SK-N-SH treated with all-trans-retinoic acid at 6 μM for 48 hours (cell line): ENCODE measurements around the gene KREMEN1.

ENCODE experiments used
- ARNTL ChIP-seq: fragments of 450-650 bp; formaldehyde crosslinking; IDR thresholded peaks from 2 replicates; pipeline ENCODE4 v1.5.0; 2020; ENCODE audit warnings: low read depth, mild to moderate bottlenecking, moderate library complexity, borderline replicate concordance
- CSDC2 ChIP-seq: fragments of 250-450 bp; sonication (Bioruptor Pico); IDR thresholded peaks from 2 replicates; pipeline ENCODE4 v1.5.0; 2020; ENCODE audit warnings: mild to moderate bottlenecking, moderate library complexity
- ESRRG ChIP-seq: fragments of 250-450 bp; sonication (Bioruptor Pico); IDR thresholded peaks from 2 replicates; pipeline ENCODE4 v1.6.1; 2021; ENCODE audit warnings: mild to moderate bottlenecking
- OSR1 ChIP-seq: fragments of 250-450 bp; sonication (Bioruptor Pico); IDR thresholded peaks from 2 replicates; pipeline ENCODE4 v1.8.0; 2022; ENCODE audit warnings: moderate library complexity, mild to moderate bottlenecking, inconsistent platforms
- RARB ChIP-seq: fragments of 250-450 bp; sonication (Bioruptor Pico); IDR thresholded peaks from 2 replicates; pipeline ENCODE4 v1.8.0; 2021; ENCODE audit warnings: mild to moderate bottlenecking, moderate library complexity
- TCF4 ChIP-seq: fragments of 250-450 bp; sonication (Bioruptor Pico); IDR thresholded peaks from 2 replicates; pipeline ENCODE4 v1.8.0; 2021; ENCODE audit warnings: mild to moderate bottlenecking, moderate library complexity, borderline replicate concordance
- TOX ChIP-seq: fragments of 250-450 bp; sonication (Bioruptor Pico); IDR thresholded peaks from 2 replicates; pipeline ENCODE4 v1.8.0; 2021; ENCODE audit warnings: mild to moderate bottlenecking, moderate library complexity, borderline replicate concordance
- ZFP3 ChIP-seq: fragments of 250-450 bp; sonication (Bioruptor Pico); IDR thresholded peaks from 2 replicates; pipeline ENCODE4 v1.5.0; 2020; ENCODE audit warnings: mild to moderate bottlenecking, moderate library complexity
- ZFP30 ChIP-seq: fragments of 450-650 bp; formaldehyde crosslinking; IDR thresholded peaks from 2 replicates; pipeline ENCODE4 v1.5.0; 2022; ENCODE audit warnings: mild to moderate bottlenecking, moderate library complexity
- ZNF70 ChIP-seq: fragments of 450-650 bp; formaldehyde crosslinking; IDR thresholded peaks from 2 replicates; pipeline ENCODE4 v1.5.0; 2020; ENCODE audit warnings: mild to moderate bottlenecking, moderate library complexity
- TF ChIP-seq, protein P1 (sequence below): fragments of 250-450 bp; sonication (Bioruptor Pico); IDR thresholded peaks from 2 replicates; pipeline ENCODE4 v1.8.0; 2021; ENCODE audit warnings: low read depth, mild to moderate bottlenecking, moderate library complexity, borderline replicate concordance
- TF ChIP-seq, protein P2 (sequence below): fragments of 250-450 bp; sonication (Bioruptor Pico); IDR thresholded peaks from 2 replicates; pipeline ENCODE4 v1.5.1; 2021; ENCODE audit warnings: mild to moderate bottlenecking, moderate library complexity
- TF ChIP-seq, protein P3 (sequence below): fragments of 250-450 bp; sonication (Bioruptor Pico); IDR thresholded peaks from 2 replicates; pipeline ENCODE4 v1.8.0; 2020; ENCODE audit warnings: mild to moderate bottlenecking, moderate library complexity, borderline replicate concordance
- TF ChIP-seq, protein P4 (sequence below): fragments of 250-450 bp; sonication (Bioruptor Pico); IDR thresholded peaks from 2 replicates; pipeline ENCODE4 v1.5.1; 2020; ENCODE audit warnings: low read depth, mild to moderate bottlenecking, moderate library complexity

DNA sequence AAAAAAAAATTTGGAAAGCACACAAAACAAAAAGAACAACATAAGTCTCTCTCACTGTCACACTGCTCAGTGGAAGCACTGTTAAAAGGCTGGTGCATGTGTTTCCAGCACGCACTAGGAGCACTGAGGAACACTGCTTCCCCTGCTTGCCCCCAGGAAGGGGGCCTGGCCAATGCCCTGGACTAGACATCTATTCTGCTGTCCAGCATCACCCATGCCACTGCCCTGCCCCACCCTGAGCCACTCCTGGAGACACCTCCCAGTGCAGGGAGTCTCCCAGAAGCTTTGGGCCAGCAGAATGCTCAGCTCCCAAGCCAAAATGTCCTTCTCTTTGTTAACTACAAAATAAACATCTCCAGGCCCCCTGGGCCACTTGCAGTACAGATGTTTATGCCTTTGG is 83.1 kb downstream of the KREMEN1 start:
- TF ChIP-seq CSDC2 (CRISPR knock-in tag) (no peak), ARNTL (CRISPR knock-in tag) (no peak), RARB (CRISPR knock-in tag) (no peak), TCF4 (CRISPR knock-in tag) (no peak), ZFP30 (CRISPR knock-in tag) (no peak), TOX (CRISPR knock-in tag) (no peak), ZNF70 (no peak), OSR1 (CRISPR knock-in tag) (no peak), ESRRG (CRISPR knock-in tag) (no peak), ZFP3 (CRISPR knock-in tag) (no peak)
- TF ChIP-seq, protein P1, sequence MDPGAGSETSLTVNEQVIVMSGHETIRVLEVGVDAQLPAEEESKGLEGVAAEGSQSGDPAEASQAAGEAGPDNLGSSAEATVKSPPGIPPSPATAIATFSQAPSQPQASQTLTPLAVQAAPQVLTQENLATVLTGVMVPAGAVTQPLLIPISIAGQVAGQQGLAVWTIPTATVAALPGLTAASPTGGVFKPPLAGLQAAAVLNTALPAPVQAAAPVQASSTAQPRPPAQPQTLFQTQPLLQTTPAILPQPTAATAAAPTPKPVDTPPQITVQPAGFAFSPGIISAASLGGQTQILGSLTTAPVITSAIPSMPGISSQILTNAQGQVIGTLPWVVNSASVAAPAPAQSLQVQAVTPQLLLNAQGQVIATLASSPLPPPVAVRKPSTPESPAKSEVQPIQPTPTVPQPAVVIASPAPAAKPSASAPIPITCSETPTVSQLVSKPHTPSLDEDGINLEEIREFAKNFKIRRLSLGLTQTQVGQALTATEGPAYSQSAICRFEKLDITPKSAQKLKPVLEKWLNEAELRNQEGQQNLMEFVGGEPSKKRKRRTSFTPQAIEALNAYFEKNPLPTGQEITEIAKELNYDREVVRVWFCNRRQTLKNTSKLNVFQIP (CRISPR knock-in tag): no peak
- TF ChIP-seq, protein P2, sequence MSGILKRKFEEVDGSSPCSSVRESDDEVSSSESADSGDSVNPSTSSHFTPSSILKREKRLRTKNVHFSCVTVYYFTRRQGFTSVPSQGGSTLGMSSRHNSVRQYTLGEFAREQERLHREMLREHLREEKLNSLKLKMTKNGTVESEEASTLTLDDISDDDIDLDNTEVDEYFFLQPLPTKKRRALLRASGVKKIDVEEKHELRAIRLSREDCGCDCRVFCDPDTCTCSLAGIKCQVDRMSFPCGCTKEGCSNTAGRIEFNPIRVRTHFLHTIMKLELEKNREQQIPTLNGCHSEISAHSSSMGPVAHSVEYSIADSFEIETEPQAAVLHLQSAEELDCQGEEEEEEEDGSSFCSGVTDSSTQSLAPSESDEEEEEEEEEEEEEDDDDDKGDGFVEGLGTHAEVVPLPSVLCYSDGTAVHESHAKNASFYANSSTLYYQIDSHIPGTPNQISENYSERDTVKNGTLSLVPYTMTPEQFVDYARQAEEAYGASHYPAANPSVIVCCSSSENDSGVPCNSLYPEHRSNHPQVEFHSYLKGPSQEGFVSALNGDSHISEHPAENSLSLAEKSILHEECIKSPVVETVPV (CRISPR knock-in tag): no peak
- TF ChIP-seq, protein P3, sequence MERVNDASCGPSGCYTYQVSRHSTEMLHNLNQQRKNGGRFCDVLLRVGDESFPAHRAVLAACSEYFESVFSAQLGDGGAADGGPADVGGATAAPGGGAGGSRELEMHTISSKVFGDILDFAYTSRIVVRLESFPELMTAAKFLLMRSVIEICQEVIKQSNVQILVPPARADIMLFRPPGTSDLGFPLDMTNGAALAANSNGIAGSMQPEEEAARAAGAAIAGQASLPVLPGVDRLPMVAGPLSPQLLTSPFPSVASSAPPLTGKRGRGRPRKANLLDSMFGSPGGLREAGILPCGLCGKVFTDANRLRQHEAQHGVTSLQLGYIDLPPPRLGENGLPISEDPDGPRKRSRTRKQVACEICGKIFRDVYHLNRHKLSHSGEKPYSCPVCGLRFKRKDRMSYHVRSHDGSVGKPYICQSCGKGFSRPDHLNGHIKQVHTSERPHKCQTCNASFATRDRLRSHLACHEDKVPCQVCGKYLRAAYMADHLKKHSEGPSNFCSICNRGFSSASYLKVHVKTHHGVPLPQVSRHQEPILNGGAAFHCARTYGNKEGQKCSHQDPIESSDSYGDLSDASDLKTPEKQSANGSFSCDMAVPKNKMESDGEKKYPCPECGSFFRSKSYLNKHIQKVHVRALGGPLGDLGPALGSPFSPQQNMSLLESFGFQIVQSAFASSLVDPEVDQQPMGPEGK (CRISPR knock-in tag): no peak
- TF ChIP-seq, protein P4, sequence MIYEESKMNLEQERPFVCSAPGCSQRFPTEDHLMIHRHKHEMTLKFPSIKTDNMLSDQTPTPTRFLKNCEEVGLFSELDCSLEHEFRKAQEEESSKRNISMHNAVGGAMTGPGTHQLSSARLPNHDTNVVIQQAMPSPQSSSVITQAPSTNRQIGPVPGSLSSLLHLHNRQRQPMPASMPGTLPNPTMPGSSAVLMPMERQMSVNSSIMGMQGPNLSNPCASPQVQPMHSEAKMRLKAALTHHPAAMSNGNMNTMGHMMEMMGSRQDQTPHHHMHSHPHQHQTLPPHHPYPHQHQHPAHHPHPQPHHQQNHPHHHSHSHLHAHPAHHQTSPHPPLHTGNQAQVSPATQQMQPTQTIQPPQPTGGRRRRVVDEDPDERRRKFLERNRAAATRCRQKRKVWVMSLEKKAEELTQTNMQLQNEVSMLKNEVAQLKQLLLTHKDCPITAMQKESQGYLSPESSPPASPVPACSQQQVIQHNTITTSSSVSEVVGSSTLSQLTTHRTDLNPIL (CRISPR knock-in tag): no peak
